ENCODE measurements around the gene FAM20C. TPM values are rescaled to one million over a fixed set of nuclear protein-coding genes. Genes with fewer than 3 reads are reported as not detected.

The FAM20C gene
- polyA plus RNA-seq, 1 donor: 32.0 TPM

DNA sequence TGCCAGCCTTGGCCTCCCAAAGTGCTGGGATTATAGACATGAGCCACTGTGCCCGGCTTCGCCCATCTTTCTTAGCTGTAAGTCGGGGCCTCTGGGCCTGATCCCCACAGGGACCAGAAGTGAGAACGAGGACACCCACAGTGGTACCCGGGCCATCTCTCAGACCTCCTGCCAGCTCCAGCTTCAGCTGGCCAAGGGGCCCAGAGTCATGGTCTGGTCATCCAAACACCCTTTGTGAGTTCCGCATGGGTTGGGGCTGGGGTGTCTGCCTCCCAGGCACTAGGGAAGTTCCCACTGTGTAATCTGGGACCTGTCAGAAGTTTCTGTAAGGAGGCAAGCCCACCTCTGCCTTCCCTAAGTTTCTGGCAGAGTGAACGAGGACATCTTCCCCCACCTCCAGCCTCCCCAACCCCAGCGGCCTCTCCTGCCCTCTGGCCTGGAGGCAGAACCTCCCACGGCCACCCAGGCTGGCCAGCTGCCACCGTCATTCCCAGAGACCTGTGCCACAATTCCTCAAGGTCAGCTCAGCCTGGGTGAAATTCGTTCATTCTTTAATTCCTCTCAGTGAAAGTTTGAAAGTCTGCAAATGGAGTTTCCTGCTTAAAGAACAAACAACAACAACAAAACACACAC lies 78.1 kb downstream of the FAM20C start:
- no peak for DNase-seq (ENCODE audit: low read depth)

DNA sequence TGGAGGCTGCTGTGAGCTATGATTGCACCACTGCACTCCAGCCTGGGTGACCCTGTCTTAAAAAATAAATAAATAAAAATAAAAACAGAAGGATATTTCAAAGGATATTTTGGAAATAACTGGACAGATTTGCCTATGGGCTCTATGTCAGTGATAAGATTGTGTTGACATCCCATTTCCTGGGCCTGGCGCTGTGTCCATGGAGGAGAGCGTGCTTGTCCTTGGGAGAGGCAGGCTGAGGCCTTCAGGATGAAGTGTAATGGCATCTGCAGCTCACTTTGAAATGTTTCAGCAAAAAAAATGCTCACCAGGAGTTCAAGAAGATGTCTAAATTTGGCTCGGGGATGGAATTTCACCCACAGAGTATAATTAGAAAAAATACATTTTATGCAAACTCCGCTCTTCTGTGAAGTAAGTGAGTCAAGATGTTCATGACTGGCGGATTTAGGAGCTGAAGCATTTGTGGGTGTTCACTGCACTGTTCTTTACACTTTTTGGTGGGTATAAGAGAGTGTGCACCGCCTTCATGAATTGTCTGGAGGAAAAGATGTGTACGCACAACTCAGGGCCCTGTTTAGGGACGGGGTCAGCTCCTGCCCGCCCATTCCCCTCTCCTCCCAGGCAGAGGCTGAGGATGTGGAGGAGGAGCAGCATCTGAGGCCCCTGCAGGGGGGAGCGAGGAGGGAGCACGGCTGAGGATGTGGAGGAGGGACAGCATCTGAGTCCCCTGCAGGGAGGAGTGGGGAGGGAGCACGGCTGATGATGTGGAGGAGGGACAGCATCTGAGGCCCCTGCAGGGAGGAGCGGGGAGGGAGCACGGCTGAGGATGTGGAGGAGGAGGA lies 79.1 kb downstream of the FAM20C start:
- no peak for DNase-seq (ENCODE audit: low read depth)

DNA sequence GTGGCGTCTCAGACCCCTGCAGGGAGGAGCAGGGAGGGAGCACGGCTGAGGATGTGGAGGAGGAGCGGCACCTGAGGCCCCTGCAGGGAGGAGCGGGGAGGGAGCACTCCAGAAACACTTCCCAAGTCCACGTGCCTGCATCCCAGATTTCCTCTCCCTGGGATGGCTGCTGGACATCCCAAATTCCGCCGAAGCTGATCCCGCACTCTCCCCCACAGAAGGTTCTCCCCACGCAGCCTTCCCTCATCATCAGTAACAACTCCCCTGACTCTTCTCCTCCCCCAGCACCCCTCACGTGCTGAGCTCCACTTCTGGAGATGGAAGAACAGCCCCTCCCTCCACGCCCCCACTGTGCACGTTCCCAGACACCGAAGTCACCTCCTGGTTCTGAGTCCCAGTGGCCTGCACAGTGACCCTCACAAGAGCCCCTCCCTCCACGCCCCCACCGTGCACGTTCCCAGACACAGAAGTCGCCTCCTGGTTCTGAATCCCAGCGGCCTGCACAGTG lies 79.8 kb downstream of the FAM20C start:
- DNase-seq (ENCODE audit: low read depth): no peak

DNA sequence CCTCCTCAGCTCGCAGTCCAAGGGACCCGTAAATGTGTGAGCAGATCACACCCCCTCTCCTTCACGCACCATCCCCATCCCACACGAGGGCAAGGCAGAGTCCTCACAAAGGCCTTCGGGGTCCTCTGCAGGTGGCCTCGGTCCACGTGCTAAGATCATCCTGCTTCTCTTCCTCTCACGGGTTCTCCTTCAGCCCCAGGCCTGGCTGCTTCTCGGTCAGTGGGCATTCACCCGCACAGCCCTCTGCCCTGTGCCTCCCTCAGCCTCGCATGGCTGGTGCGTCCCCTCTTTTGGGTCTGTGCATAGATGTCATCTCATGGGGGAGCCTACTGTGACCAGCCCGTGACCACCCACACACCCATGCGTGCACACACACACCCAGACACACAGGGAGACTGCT lies 80.3 kb downstream of the FAM20C start:
- DNase-seq (ENCODE audit: low read depth): no peak

DNA sequence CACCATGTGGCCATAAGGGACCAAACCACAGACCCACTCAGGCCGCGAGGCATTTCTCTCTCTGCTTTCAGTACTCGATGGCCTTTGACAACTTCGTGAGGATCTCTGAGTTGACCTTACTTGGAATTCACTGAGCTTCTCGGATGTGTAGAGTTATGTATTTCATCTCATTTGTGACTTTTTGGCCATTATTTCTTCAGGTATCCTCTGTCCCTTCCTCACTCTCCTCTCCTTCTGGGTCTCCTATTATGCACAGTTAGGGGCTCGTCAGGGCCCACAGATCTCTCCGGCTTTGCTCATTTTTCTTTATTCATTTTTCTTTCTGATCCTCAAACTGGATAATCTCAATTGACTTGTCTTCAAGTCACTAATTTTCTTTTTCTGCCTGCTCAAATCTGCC lies 81.0 kb downstream of the FAM20C start:
- DNase-seq (ENCODE audit: low read depth): no peak

DNA sequence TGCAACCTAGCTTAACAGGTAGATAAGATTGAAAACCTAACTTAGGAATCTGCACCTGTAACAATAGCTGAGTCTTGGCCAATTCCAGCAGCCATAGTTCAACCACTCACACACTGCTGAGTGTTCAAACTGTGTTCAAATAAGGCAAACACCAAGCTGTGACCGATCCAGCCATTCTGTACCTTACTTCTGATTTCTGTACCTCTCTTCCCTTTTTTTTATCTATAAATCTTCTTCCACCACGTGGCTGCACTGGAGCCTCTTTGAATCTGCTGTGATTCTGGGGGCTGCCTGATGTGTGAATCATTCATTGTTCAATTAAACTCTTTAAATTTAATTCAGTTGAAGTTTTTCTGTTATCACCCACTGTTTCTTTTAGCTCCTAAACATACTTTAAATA lies 81.9 kb downstream of the FAM20C start:
- DNase-seq (ENCODE audit: low read depth): no peak

DNA sequence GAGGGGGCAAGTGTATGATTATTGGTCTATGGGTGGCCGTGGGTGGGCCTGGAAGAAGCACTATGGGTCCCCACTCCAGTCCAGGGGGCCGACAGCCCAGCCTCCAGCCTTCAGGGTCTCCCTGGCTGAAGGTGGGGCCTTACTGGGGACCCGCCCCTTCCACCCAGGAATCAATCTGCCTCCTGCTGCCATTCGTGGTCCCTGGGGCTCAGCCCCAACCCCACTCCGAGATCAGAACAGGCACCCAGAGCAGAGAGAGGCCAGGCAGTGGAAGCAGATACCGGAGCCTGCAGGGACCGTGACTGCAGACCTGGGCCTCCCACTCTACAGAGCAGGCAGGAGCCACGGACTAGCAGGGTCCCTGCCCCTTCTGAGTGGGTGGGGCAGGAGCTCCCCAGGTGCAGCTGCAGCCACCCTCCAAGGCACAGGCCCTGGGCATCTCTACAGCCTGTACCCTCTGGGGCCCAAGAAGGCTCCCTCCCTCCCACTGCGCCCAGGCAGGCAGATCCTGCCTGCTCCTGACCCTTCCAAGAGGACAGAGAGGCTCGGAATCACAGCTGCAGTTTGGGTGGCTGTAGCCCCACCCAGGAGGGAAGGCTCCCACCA lies 84.0 kb downstream of the FAM20C start:
- no peak for DNase-seq (ENCODE audit: low read depth)

DNA sequence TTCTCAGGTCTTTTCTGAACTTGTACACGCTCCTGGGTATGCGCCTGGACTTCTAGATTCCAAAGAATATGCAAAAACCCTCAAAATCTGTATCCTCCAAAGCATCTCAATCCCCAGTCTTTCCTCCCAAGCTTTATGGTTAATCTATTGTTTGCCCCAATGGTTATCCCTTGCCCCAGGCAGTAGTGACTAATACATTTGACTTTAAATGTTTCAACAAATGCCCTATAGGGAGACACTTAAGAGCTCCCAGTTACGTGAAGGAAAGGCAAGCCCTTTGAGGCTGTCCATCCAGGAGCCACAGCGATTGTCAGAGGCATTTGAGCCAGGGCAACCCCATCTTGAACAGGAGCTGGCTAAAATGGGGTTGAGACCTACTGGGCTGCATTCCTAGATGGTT lies 84.9 kb downstream of the FAM20C start:
- no peak for DNase-seq (ENCODE audit: low read depth)

DNA sequence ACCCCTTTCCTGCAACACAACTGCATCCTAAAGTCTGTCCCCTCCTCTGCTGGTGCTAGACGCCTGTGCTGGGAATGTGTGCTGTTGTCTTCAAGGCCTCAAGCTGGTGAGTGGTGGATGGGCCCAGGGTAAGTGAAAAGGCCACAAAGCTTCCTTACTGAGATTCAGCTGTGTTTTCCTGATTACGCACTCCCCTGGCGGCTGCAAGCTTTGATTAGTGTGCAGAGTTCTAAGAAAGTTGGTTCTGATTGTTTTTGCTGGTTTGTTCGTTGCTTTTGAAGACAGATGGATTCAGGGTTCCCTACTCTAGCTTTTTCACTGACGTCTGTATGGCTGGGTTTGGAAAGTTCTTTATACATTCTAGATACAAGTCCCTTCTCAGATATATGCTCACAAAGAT lies 85.7 kb downstream of the FAM20C start:
- no peak for DNase-seq (ENCODE audit: low read depth)

DNA sequence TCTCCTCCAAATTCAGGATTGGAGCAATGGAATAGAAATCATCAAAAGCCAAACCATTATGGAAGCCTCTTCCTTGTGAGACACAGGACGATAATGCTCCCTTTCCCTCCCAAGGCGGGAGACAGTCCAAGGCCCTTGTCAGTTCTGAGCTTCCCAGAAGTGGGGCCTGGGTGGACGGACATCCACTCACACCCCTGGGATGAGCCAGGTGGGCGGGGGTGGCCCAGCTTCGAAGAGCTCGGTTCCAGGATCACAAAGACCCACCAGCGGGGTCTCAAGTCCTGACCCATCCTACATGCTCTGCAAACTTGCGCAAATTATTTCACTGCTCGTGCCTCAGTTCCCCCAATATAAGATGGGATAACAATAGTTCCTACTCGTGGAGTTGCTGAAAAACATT lies 87.5 kb downstream of the FAM20C start:
- no peak for DNase-seq (ENCODE audit: low read depth)

DNA sequence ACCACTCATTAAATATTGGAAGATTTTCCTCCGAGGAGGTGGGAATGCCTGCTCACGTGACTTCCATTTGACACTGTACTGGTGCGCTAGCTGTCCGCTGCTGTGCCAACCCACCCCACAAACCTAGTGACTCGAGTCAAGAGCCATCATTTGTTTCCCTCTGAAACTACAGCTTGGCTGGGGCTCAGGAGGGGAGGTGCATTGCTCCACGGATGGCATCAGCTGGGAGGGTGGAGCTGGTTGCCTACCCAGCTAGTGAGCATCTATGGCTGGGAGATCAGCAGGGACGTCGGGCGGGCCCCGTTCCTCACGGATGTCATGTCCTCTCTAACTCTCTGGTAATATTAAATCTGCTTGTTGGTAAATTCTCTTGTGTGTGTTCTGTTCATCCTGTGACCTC lies 88.1 kb downstream of the FAM20C start:
- no peak for DNase-seq (ENCODE audit: low read depth)

DNA sequence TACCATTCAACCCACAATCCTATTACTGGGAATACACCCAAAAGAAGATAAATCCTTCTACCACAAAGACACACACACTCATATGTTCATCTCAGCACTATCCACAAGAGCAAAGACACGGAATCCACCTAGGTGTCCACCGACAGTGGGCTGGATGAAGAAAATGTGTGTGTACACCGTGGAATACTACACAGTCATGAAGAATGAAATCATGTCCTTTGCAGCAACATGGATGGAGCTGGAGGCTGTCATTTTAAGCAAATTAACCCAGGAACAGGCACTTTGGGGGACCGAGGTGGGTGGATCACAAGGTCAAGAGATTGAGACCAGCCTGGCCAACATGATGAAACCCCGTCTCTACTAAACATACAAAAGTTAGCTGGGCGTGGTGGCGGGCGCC lies 89.3 kb downstream of the FAM20C start:
- DNase-seq (ENCODE audit: low read depth): no peak

DNA sequence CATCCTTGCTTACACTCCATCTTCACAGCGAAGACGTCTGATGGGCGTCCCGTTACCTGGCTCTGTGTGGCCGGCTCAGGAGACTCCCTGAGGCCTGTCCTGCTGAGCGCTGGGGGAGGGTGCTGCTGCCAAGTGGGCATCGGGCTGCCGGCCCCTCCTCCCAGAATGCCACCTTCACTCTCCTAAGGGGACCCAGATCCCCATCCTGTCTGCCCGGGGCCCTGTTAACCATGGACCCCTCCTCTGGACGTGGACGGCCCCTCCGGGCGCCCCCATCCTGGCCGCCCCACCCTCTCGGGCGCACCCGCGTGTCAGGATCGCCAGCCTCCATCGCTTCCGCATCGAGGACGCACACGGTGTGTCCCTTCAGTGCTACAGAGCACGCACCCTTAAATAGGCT lies 90.2 kb downstream of the FAM20C start:
- no peak for DNase-seq (ENCODE audit: low read depth)

DNA sequence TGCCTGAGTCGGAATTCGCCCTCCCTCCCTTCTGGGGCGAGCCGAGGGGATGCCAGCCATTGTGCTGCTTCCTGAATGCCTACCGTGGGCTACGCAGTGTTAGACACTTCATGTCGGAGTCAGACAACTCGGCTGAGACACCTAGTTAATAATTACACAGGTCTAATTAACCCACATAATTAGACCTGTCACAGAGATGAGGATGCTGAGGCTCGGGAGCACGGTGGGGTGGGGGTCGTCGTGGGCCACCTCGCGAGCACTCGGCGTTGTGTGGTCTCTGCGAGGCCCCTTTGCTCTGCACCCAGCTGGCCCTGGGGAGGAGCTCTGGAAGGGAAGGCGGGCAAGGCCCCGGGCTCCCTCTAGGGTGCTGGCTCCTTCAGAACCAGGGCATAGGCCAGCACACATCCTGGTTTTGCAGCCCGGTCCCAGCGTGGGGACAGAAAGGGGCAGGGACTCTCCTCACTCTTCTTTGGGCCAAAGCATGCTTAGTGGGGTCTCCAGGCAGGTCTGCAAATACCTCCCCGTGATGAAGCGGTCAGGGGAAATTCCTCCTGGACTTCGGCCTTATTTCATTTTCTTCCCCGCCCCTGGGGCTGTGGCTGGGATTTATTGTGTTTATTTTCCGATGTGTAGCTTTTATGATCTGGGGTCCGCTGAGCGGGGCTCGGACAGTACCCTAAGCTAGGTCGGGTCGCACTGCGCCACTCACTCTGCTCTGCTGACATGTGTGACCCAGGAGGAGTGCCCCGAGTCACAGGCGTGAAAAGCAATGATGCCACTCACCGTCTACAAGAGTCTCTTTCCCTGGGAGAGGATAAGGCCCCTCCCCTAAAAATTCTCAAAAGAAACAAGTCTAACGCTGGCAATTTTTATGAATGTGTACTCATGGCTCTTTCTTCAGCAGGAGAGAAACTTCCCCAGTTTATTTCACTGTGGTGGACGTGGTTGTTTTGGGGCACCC lies 92.7 kb downstream of the FAM20C start:
- DNase-seq (ENCODE audit: low read depth): no peak

DNA sequence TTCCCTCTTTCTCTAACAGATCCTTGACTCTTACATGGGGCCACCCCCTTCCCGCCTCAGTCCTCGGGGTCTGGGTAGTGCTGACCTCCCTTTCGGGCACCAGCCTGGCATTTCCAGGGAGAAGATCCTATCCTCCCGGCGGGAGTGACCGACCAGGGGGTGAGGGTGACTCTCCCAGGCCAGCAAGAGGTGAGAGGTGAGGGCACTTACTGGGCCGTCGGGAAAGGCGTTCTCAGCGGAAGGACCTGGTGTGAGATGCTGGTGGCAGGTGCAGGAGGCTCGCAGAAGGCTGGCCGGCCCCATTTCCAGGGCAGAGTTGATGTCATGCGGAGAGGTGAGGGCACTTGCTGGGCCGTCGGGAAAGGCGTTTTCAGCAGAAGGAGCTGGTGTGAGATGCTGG lies 93.4 kb downstream of the FAM20C start:
- DNase-seq (ENCODE audit: low read depth): no peak

DNA sequence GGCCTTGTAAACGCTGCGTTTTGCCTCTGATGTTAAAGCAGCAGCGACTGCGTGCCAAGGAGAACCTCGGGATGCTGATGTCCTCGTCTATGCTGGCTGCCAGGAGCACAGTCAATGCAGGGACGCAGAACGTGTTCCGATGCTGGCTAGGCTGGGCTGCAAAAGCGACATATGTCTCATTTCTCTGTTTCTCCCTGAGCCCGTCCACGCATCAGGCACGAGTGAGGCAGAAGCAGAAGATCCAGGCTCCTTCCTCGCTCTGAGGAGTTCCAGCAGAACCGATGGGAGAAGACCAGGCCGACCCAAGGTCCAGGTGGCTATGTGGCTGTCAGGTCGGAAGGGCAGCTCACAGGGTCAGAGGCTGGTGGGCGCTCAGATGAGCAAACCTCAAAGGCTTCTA lies 93.9 kb downstream of the FAM20C start:
- no peak for DNase-seq (ENCODE audit: low read depth)

DNA sequence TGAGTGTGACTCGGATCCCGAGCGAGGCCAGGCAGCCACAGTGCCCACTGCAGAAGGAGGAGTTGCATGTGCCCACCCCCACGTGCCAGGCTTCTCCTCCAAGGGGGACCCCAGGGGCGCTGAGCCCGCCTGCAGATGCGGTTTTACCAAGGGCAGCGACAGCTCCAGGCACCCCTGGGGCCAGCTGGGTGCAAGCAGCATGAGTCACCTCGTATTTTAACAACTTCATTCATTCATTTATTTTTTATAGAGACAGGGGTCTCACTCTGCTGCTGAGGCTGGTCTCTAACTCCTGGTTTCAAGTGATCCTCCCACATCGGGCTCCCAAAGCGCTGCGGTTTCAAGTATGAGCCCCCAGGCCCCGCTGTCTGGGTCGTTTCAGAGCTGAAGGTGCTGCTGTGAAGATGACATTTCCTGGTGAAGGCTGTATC lies 96.3 kb downstream of the FAM20C start:
- DNase-seq (ENCODE audit: low read depth): no peak

DNA sequence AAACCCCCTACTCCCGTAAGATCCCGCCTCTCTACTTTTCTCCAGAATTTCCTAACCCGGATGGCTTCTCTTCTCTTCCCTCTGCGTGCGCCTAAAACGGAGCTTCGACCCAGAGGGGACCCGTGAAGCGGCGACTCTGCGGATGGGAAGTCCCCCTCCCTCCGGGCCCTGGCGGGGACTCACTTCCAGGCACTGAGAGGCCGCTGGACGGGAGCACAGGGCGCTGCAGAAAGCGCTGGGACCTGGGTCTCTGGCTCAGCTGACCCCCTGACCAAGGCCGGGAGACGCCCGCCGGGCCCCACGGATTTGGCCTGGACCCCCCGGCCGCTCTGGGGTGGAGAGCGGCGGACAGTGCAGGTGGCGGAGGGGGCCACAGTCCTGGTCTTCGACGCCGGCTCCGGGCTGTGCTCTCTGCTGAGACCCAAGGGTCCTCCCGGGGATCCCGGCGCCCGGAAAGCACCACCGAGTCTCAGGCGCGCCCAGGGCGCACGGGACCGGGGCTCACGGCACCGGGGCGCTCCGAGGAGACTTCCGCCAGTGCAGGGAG lies 96.9 kb downstream of the FAM20C start:
- DNase-seq (ENCODE audit: low read depth): no peak

DNA sequence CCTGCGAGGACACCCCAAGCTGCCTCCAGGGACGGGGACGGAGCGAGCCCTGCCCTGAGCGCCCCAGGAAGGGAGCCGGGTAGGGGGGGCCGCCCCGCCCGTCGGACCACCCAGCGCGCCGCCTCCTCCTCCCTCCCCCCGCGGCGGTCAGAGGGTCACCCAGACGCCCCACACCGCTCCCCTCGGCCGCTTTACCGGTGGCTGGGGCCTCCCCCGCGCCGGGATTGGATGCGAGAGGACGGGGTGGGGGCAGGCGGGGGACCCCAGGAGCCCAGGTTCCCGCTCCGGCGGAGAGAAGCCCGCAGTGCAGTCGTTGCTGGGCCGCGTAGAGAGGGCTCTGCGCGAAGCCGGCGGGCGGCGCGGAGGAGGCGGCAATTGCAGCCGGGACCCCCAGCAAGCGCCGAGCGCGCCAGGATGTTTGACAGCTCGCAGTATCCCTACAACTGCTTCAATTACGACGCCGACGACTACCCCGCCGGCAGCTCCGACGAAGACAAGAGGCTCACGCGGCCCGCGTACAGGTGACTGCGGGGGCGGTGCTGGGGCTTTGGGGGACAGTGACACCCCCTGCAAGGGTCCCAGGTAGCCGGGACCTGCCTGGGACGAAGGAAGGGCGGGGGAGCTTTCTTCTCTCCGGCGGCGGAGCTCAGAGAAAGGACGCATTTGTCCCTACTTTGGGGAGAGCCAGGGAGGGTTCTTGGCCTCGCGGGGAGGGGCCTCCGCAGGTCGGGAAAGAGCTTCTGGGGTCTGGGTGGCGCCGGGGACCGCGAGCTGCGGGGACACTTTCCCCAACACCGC lies 97.6 kb downstream of the FAM20C start, which contains the start of gene FOXL3:
TSS of gene FOXL3 (plus strand) at position 415 of the 798 bp plus-strand sequence. CDS start at position 415, 0 bp downstream.
- no peak for DNase-seq (ENCODE audit: low read depth)
